Urothelium cell line (cell line): Measurements from ENCODE around the gene SLC25A11.
"Not testable (repeated sequence)": the region's sequence is repeated elsewhere in the genome, so short reads cannot be mapped to it uniquely, and the experiment has no call there.

Experiments used
- DNase-seq: peaks from one replicate; pipeline ENCODE4 v3.0.0; 2011; ENCODE audit warnings: low spot score, mixed read lengths
- FAIRE-seq: peaks from 2 replicates; lab custom pipeline; 2011; peaks lifted over from hg19 to GRCh38; lab: Jason Lieb, UNC

The SLC25A11 gene

GRCh38 chr17:4928881-4929280 lies 11.0 kb downstream of the SLC25A11 start:
- DNase-seq (no peak), FAIRE-seq (no peak)

- FAIRE-seq, result not testable (repeated sequence)
Measured at GRCh38 chr17:4926577-4927335, 13.1 kb downstream of the SLC25A11 start.

GRCh38 chr17:4921320-4921719 lies 18.5 kb downstream of the SLC25A11 start:
- no peak for FAIRE-seq
- DNase-seq, result no peak

More at GRCh38 chr17:4926577-4927335, 13.1 kb downstream of the SLC25A11 start:
- DNase-seq, result not testable (repeated sequence)

GRCh38 chr17:4920351-4921048 lies 19.3 kb downstream of the SLC25A11 start:
- FAIRE-seq (no peak), DNase-seq (no peak)

GRCh38 chr17:4919511-4920047 lies 20.3 kb downstream of the SLC25A11 start:
- DNase-seq (no peak), FAIRE-seq (no peak)

GRCh38 chr17:4914551-4914950 lies 25.3 kb downstream of the SLC25A11 start:
- not testable (repeated sequence) for DNase-seq, FAIRE-seq

GRCh38 chr17:4913994-4914393 lies 25.9 kb downstream of the SLC25A11 start:
- FAIRE-seq, result no peak
- no peak for DNase-seq

- FAIRE-seq (peak; percentile 66), DNase-seq (peak; percentile 66)
Measured at GRCh38 chr17:4908711-4909496, 30.9 kb downstream of the SLC25A11 start.

- DNase-seq, result no peak
- no peak for FAIRE-seq
Measured at GRCh38 chr17:4908301-4908700, 31.5 kb downstream of the SLC25A11 start.

- not testable (repeated sequence) for FAIRE-seq, DNase-seq
Measured at GRCh38 chr17:4906642-4907041, 33.2 kb downstream of the SLC25A11 start.

- DNase-seq, result peak; percentile 54
- peak; percentile 48 for FAIRE-seq
Measured at GRCh38 chr17:4903051-4903818, 36.6 kb downstream of the SLC25A11 start, which contains the start of gene CHRNE. TSS of gene CHRNE (minus strand) at chr17:4903098. CDS start at chr17:4903063, 35 bp downstream.

GRCh38 chr17:4902540-4902939 lies 37.3 kb downstream of the SLC25A11 start:
- FAIRE-seq, result no peak
- no peak for DNase-seq

GRCh38 chr17:4901648-4902344 lies 38.0 kb downstream of the SLC25A11 start:
- FAIRE-seq (no peak), DNase-seq (no peak)

GRCh38 chr17:4901108-4901647 lies 38.7 kb downstream of the SLC25A11 start:
- no peak for DNase-seq
- no peak for FAIRE-seq

- no peak for FAIRE-seq
- no peak for DNase-seq
Measured at GRCh38 chr17:4900231-4901107, 39.4 kb downstream of the SLC25A11 start.

- FAIRE-seq, result no peak
- DNase-seq, result no peak
Measured at GRCh38 chr17:4899341-4900230, 40.3 kb downstream of the SLC25A11 start, which contains the start of gene C17orf107. TSS of gene C17orf107 (plus strand) at chr17:4899536. CDS start at chr17:4899763, 227 bp downstream.

GRCh38 chr17:4898927-4899326 lies 40.9 kb downstream of the SLC25A11 start:
- DNase-seq, result no peak
- FAIRE-seq, result no peak
